ENCODE measurements around the gene LAMTOR5. TPM values are rescaled to one million over a fixed set of nuclear protein-coding genes. Genes with fewer than 3 reads are reported as not detected.

Gene LAMTOR5
- total RNA-seq, 1 experiment from 2014 or later, result 206 TPM

DNA sequence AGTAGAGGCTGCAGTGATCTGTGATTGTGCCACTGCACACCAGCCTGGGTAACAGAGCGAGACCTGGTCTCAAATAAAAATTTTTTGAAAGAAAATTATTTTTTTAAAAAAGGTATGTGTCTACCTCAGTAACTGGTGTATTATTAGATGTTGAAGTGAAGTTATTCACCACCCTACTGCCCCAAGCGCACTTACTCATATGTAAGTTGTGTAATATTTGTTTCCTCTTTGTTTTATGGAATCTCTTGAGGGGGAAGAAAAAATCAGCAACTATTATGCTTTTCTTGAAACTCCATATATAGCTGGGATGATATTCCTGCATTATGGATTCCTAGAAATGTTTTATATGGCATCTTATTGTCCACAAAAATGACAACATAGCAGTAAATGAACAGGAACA lies 47.1 kb downstream of the LAMTOR5 start:
- in situ Hi-C loops (cut with HindIII; ENCODE audit: low pct_unique_long_range_greater_than_20kb, low sequenced_read_pairs), result no loop called here
- DNase-seq (ENCODE audit: low read depth, low spot score), result no peak

DNA sequence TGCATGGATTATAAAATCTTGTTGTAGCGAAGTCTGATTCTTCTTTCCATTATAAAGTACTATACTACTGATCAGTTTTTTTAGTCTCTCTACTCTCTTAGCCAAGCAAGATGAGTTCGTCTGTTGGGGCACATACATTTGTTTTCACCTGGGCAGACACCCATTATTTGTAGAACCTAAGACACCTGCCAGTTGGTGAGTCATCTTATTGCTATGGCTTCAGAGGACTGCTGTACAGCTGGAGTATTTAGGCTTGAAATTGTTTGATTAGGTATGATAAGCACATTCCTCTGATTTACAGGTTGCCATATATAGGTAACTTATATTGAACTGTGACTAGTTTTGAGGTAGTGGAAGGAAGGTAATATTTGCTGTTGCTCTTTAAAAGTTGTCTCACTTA lies 51.1 kb downstream of the LAMTOR5 start:
- in situ Hi-C loops (cut with HindIII; ENCODE audit: low pct_unique_long_range_greater_than_20kb, low sequenced_read_pairs), result no loop called here
- no peak for DNase-seq (ENCODE audit: low read depth, low spot score)

DNA sequence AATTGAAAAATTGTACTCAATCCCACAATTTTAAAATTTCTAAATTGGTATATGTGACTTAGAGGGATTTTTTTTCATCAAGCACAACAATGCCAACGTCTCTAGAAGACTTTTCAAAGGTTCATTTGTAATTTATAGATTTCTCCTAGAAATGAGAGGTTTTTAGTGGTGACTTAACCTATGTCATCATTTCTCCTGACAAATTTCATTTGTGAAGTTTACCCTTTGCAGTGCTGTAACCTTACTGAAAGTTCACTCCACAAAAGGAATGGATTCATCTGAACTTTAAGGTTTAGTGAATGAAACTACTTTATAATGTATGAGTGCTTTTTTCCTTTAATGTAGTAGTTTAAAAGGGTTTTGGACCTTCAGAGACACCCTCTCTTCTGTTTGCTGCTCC lies 52.2 kb downstream of the LAMTOR5 start:
- in situ Hi-C loops (cut with HindIII; ENCODE audit: low pct_unique_long_range_greater_than_20kb, low sequenced_read_pairs), result no loop called here

More for the DNA sequence above, 52.2 kb downstream of the LAMTOR5 start:
- DNase-seq (ENCODE audit: low read depth, low spot score), result no peak

Other genes with a start within 250 kb of the LAMTOR5 start
- gene KCNC4, start 197.4 kb downstream of the LAMTOR5 start, total RNA-seq (2014; rRNA removed; shearing (Covaris generic)), result 1.8 and 2.7 TPM in 2 replicates
- gene RBM15, start 68.3 kb downstream of the LAMTOR5 start, total RNA-seq (2014; rRNA removed; shearing (Covaris generic)), result 21.8 and 24.1 TPM in 2 replicates
- 93.4 and 93.8 TPM in 2 replicates for gene SLC16A4, start 16.7 kb downstream of the LAMTOR5 start, total RNA-seq (2014; rRNA removed; shearing (Covaris generic))
- not detected in 2 replicates for gene PROK1, start 43.5 kb upstream of the LAMTOR5 start, total RNA-seq (2014; rRNA removed; shearing (Covaris generic))
- gene KCNA10, start 111.5 kb upstream of the LAMTOR5 start, total RNA-seq (2014; rRNA removed; shearing (Covaris generic)), result not detected in 2 replicates
- gene KCNA2, start 198.7 kb upstream of the LAMTOR5 start, total RNA-seq (2014; rRNA removed; shearing (Covaris generic)), result under 0.01 and 0.24 TPM in 2 replicates

Measured in SK-MEL-5 (cell line).